H1 (cell line): ENCODE results near the gene INPP5F. TPM values are rescaled to one million over a fixed set of nuclear protein-coding genes. Genes with fewer than 3 reads are reported as not detected.

Source experiments
- CBX5 ChIP-seq: fragments of 300-800, 300-1000 bp; sonication (generic); IDR thresholded peaks from 2 replicates; pipeline ENCODE4 v1.7.1; 2016; ENCODE audit warnings: antibody characterized with exemption, low read length, low read depth
- RNF2 ChIP-seq: fragments of 200-900, 300-1000 bp; sonication (generic); IDR thresholded peaks from 2 replicates; pipeline ENCODE4 v1.7.1; 2016; ENCODE audit warnings: borderline replicate concordance, low read depth, mild to moderate bottlenecking, antibody characterized with exemption, low read length; ENCODE audit not compliant: poor library complexity, severe bottlenecking; ENCODE audit errors: missing control alignments
- polyA plus RNA-seq, 7 experiments: library from polyadenylated mRNA; depleted of rRNA in 3 of 7; stranded (reverse) in 5 of 7; unstranded in 2 of 7; fragments of >200 nt in 5 of 7; fragments of 200-250 nt in 2 of 7; gene quantifications; 1 replicate in 5 of 7; 2 replicates in 1 of 7; 4 replicates in 1 of 7; pipeline versions ENCODE4 v1.2.1 to v1.2.3, GENCODE V29; 2011 to 2013; ENCODE audit warnings: missing spikeins in 2 of 7, mixed read lengths in 2 of 7
- total RNA-seq: library from RNA; stranded (reverse); fragmentation: NEBNext Ultra II Directional; extraction: Animal tissue kit (Norgen Biotek cat#: 25700); gene quantifications from 2 replicates; pipeline ENCODE4 v1.2.1, GENCODE V29; 2021

INPP5F gene
- total and polyA plus RNA-seq, 2 of the 8 experiments (the other 6 are each of a cell fraction or from before 2014, with no cell fraction given), result 50.1 to 101 TPM

DNA sequence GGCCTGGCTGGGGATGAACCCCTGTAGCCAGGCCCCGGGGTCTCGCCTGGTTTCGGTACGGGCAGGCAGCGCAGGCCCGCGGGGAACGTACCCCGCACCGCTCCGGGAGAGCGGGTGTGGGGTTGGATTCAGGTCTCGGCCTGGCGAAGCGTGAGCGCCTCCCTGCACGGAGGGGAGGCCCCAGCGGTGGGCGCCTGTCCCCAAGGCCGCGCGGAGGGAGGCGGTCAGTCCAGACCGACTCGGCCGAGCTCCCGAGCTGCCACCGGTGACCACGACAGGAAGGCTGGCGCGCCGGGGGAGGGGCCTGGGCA is 378 bp upstream of the INPP5F start (continued):
- TF ChIP-seq RNF2 (no peak), CBX5 (no peak)
